HepG2 (cell line): Measurements from ENCODE around the gene ESPN. TPM values are rescaled to one million over a fixed set of nuclear protein-coding genes. Genes with fewer than 3 reads are reported as not detected.

Experiments
- AKAP8 ChIP-seq: sonication (generic); formaldehyde crosslinking; IDR thresholded peaks from 2 replicates; pipeline ENCODE4 v1.5.1; 2020; ENCODE audit warnings: mild to moderate bottlenecking, missing genetic modification reagents
- BHLHE40 ChIP-seq: IDR thresholded peaks from 2 replicates; pipeline ENCODE4 v1.6.1; 2011; ENCODE audit warnings: low read length, improper control_type of control experiment
- CEBPG ChIP-seq: IDR thresholded peaks from 2 replicates; pipeline ENCODE4 v1.6.1; 2016
- CTCF ChIP-seq: sonication (generic); formaldehyde crosslinking; IDR thresholded peaks from 2 replicates; pipeline ENCODE4 v1.5.0; 2020; ENCODE audit warnings: mild to moderate bottlenecking, missing genetic modification reagents, moderate library complexity
- ELF3 ChIP-seq: IDR thresholded peaks from 2 replicates; pipeline ENCODE4 v1.6.1; 2016; ENCODE audit warnings: missing genetic modification reagents, missing compliant biosample characterization
- FOXA1 ChIP-seq, 2 experiments: fragments of 450-650 bp in 1 of 2; sonication (generic) in 1 of 2; formaldehyde crosslinking in 1 of 2; IDR thresholded peaks; 2 replicates each; pipeline versions ENCODE4 v1.4.0 to v1.6.1; 2016 to 2020; ENCODE audit warnings: missing genetic modification reagents in 1 of 2
- FOXK1 ChIP-seq: sonication (generic); formaldehyde crosslinking; IDR thresholded peaks from 2 replicates; pipeline ENCODE4 v1.4.0; 2020; ENCODE audit warnings: low read depth, missing genetic modification reagents, borderline replicate concordance
- FOXO1 ChIP-seq: sonication (generic); formaldehyde crosslinking; IDR thresholded peaks from 2 replicates; pipeline ENCODE4 v1.4.0; 2020; ENCODE audit warnings: missing genetic modification reagents
- GATAD1 ChIP-seq: IDR thresholded peaks from 2 replicates; pipeline ENCODE4 v1.6.1; 2016; ENCODE audit warnings: missing genetic modification reagents, missing compliant biosample characterization
- GATAD2A ChIP-seq: IDR thresholded peaks from 2 replicates; pipeline ENCODE4 v1.6.1; 2016
- HOXA3 ChIP-seq: sonication (generic); formaldehyde crosslinking; IDR thresholded peaks from 2 replicates; pipeline ENCODE4 v1.5.0; 2020; ENCODE audit warnings: missing genetic modification reagents
- IRF2 ChIP-seq: IDR thresholded peaks from 2 replicates; pipeline ENCODE4 v1.6.1; 2018; ENCODE audit warnings: missing genetic modification reagents, missing compliant biosample characterization
- KDM2A ChIP-seq: sonication (generic); formaldehyde crosslinking; IDR thresholded peaks from 2 replicates; pipeline ENCODE4 v1.4.0; 2020; ENCODE audit warnings: low read depth, missing genetic modification reagents, borderline replicate concordance
- KMT2B ChIP-seq: IDR thresholded peaks from 2 replicates; pipeline ENCODE4 v1.6.1; 2016; ENCODE audit warnings: missing genetic modification reagents, missing compliant biosample characterization
- RARA ChIP-seq: IDR thresholded peaks from 2 replicates; pipeline ENCODE4 v1.6.1; 2016; ENCODE audit warnings: missing genetic modification reagents, missing compliant biosample characterization
- STAG1 ChIP-seq: sonication (generic); formaldehyde crosslinking; IDR thresholded peaks from 2 replicates; pipeline ENCODE4 v1.4.0; 2020; ENCODE audit warnings: missing genetic modification reagents
- SUZ12 ChIP-seq: fragments of 150-350 bp; IDR thresholded peaks from 2 replicates; pipeline ENCODE4 v1.6.1; 2014; ENCODE audit warnings: low read depth, low read length
- ZBTB46 ChIP-seq: sonication (generic); formaldehyde crosslinking; IDR thresholded peaks from 2 replicates; pipeline ENCODE4 v1.4.0; 2020; ENCODE audit warnings: mild to moderate bottlenecking, missing genetic modification reagents, borderline replicate concordance
- ZFX ChIP-seq: sonication (generic); formaldehyde crosslinking; IDR thresholded peaks from 2 replicates; pipeline ENCODE4 v1.4.0; 2020; ENCODE audit warnings: mild to moderate bottlenecking, low read depth, missing genetic modification reagents, moderate library complexity
- ZNF609 ChIP-seq: sonication (generic); formaldehyde crosslinking; IDR thresholded peaks from 2 replicates; pipeline ENCODE4 v1.4.0; 2020; ENCODE audit warnings: mild to moderate bottlenecking, missing genetic modification reagents, borderline replicate concordance
- polyA plus RNA-seq, 8 experiments: library from polyadenylated mRNA; depleted of rRNA in 3 of 8; stranded (reverse) in 7 of 8; unstranded in 1 of 8; fragments of >200 nt; fragmentation: Illumina TruSeq in 4 of 8; extraction: Trizol in 4 of 8; gene quantifications; 2 replicates each; pipeline versions ENCODE4 v1.2.1 to v1.2.3, GENCODE V29; 2011 to 2016; ENCODE audit warnings: low read depth in 4 of 8, missing spikeins in 1 of 8, mixed read lengths in 1 of 8; ENCODE audit not compliant: insufficient read depth in 1 of 8
- total RNA-seq, 5 experiments: library from RNA; depleted of rRNA; stranded (reverse); fragments of >200 nt; fragmentation: Illumina TruSeq; extraction: Trizol; gene quantifications; 2 replicates each; pipeline ENCODE4 v1.2.3, GENCODE V29; 2016; ENCODE audit warnings: low read depth in 1 of 5

ESPN gene
- total and polyA plus RNA-seq, 2 of the 13 experiments (the other 11 are each of a cell fraction or from before 2014, with no cell fraction given), result 48.6 to 54.2 TPM

- TF ChIP-seq FOXA1 (IDR thresholded peaks at IDR 0.05) (0 out of 2 replicates have a peak, but pooled peaks have one; percentile 5), FOXA1 (CRISPR knock-in tag; IDR thresholded peaks at IDR 0.05) (peak; percentile 85), ZNF609 (peak; percentile 43; the same call in 1 of the 2 replicates), ZBTB46 (CRISPR knock-in tag) (no peak), CTCF (CRISPR knock-in tag) (peak; percentile 96), HOXA3 (peak; percentile 60), BHLHE40 (0 out of 2 replicates have a peak, but pooled peaks have one; percentile 31), ELF3 (0 out of 2 replicates have a peak, but pooled peaks have one; percentile 15), RARA (CRISPR knock-in tag) (peak; percentile 67), KMT2B (CRISPR knock-in tag) (no peak), SUZ12 (no peak), FOXK1 (0 out of 2 replicates have a peak, but pooled peaks have one; percentile 41), KDM2A (CRISPR knock-in tag) (peak; percentile 56; the same call in 1 of the 2 replicates), ZFX (0 out of 2 replicates have a peak, but pooled peaks have one; percentile 14), STAG1 (CRISPR knock-in tag) (peak; percentile 69), FOXO1 (CRISPR knock-in tag) (peak; percentile 22; the same call in 1 of the 2 replicates), IRF2 (peak; percentile 49; the same call in 1 of the 2 replicates), AKAP8 (peak; percentile 78; the same call in 1 of the 2 replicates), CEBPG (CRISPR knock-in tag) (peak; percentile 6; the same call in 1 of the 2 replicates), GATAD2A (CRISPR knock-in tag) (peak; percentile 68), GATAD1 (peak; percentile 55; the same call in 1 of the 2 replicates)
Observed at GRCh38 chr1:6445062-6445763, 20.6 kb downstream of the ESPN start (continued).
